HG03342 (cell line): Measurements from ENCODE around the gene ZSWIM4.
A peak's percentile ranks its signal among the peaks of the same experiment; 100 is the strongest.
"Not testable (repeated sequence)": the region's sequence is repeated elsewhere in the genome, so short reads cannot be mapped to it uniquely, and the experiment has no call there.

Source experiments
- ATAC-seq: cut with Tn5 transposase; IDR thresholded peaks from one replicate; pipeline ENCODE4 v1.9.1; 2021; ENCODE audit warnings: mild to moderate bottlenecking, moderate library complexity; ENCODE audit not compliant: unreplicated experiment

The ZSWIM4 gene

DNA sequence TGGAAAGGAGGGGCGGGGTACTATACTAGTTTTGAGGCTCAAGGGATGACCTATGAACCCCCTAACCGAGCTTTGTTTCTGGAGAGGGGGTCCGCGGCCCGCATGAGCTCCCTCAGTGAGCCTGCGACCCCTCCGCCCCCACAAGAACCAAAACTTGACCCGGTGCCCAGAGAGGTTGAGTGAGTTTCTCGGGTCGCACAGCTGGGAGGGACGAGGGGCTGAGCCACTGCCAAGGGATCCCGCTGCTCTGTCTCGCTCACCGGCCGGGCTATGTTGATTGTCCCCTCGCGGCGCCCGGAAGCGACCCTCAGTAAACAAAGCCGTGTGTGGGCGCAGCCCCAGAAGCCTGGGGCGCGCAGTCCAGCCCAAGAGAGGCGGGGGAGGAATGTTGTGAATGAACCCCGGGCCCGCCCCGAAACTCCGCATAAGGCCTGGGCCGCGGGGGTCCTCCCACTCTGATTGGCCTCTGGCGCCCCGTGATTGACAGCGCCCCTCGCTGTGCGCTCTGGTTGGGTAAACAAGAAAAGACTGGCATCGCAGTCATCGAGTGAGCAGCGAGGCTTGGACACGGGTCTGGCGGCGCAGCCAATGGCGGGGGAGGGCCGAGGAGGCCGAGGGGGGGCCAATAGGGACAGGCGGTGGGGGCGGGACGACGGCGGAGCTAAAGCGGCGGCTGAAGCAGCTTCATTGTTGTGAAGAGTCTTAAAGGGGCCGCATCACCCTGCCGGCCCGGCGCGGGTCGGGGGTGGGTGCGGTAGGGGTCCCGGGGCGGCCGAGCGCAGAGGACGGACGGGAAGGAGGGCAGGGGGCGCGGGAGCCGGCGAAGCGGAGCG lies at the start of gene ZSWIM4:
ZSWIM4 (plus strand) TSS at position 687 of the 833 bp plus-strand sequence. CDS start 206 bp downstream, outside the sequence.
- peak; percentile 89 for ATAC-seq

GRCh38 chr19:13747098-13747453 lies 48.2 kb upstream of the ZSWIM4 start:
- ATAC-seq: no peak

DNA sequence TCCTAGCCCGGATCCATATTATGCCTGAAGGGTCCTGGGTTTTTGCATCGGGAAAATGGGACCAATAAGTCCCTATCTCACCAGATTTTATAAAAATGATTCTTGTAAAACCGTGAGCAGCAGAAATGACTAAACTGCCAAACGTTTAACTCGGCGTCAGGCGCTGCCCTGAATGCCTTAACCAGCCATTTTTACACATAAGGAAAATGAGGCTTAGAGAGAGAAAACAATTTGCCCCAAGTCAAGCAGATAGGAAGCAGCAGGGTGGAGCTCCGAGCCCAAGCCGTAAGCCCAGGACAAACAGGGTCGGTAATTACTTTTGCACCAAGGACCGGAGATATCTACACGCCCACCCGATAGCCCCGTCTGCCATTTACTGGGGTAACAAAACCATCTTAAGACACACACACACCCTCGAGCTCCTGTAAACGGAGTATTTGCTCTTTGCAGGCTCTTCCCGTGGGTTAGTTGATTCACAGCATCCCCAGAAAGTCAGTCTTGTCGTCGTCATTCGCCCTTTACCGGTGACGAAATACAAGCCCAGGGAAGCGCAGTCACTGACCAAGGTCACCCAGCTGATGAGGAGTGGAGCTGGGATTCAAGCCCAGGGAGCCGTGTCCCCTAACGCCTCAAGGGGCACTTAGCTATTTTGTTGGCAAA lies 46.9 kb upstream of the ZSWIM4 start:
- no peak for ATAC-seq

DNA sequence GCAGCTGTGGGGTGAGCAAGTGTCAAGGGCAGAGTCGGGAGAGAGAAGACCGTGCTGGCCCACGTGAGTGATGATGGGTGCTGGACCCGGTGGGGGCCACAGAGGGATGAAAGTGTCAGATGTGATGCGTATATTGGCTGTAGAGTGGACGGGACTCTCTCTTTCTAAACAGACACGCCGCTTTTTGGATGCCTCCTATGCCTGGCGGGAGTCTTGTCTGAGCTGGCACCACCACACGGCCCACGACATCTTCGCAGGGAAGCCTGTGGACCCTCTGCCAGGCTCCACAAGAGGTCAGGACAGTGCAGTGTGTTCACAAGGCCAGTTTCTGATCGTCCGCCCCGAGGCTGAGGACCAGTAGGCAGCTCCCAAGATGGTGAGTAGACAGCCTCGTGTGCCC lies 43.8 kb upstream of the ZSWIM4 start:
- no peak for ATAC-seq

- not testable (repeated sequence) for ATAC-seq
Measured at GRCh38 chr19:13753622-13754021, 41.6 kb upstream of the ZSWIM4 start.

DNA sequence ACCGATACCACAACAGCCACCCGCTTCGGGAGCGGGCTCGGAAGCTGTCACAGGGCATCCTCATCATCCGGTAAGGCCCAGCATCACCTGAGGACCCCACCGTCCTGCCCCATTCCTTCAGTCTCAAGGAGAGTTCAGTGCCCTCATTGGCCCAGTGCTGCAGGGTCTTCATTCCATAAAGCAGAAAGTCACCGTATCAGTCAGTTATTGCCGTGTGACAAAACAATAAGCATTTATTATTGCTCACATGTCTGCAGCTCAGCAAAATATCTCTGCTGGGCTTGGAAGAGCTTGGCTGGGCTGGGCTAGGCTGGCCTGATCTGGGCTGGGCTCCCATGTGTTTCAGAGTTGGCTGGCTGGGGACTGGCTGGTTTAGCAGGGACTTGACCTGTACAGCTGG lies 39.0 kb upstream of the ZSWIM4 start:
- no peak for ATAC-seq

- no peak for ATAC-seq
Measured at GRCh38 chr19:13757805-13758772, 37.2 kb upstream of the ZSWIM4 start.

- no peak for ATAC-seq
Measured at GRCh38 chr19:13758795-13759194, 36.4 kb upstream of the ZSWIM4 start.

- ATAC-seq: no peak
Measured at GRCh38 chr19:13761423-13761822, 33.8 kb upstream of the ZSWIM4 start.

DNA sequence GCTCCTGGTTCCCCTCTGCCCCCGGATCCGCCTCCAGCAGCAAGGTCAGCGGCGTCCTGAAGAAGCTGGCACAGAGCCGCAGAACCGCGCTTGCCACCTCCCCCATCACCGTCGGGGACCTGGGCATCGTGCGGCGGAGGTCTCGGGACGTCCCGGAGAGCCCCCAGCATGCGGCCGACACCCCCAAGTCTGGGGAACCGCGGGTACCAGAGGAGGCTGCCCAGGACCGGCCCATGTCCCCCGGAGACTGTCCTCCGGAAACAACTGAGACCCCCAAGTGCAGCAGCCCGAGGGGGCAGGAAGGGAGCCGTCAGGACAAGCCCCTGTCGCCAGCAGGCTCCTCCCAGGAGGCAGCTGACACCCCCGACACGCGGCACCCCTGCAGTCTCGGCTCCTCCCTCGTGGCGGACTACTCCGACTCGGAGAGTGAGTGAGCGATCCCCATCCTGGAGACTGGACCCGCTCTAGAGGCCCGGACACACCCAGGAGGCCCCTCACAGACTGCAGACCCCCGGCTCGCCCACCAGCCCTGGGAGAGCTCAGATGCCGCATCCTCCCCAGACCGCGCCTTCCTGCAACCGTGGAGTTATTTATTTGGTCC lies 32.5 kb upstream of the ZSWIM4 start:
- no peak for ATAC-seq

GRCh38 chr19:13763265-13763664 lies 32.0 kb upstream of the ZSWIM4 start:
- no peak for ATAC-seq

DNA sequence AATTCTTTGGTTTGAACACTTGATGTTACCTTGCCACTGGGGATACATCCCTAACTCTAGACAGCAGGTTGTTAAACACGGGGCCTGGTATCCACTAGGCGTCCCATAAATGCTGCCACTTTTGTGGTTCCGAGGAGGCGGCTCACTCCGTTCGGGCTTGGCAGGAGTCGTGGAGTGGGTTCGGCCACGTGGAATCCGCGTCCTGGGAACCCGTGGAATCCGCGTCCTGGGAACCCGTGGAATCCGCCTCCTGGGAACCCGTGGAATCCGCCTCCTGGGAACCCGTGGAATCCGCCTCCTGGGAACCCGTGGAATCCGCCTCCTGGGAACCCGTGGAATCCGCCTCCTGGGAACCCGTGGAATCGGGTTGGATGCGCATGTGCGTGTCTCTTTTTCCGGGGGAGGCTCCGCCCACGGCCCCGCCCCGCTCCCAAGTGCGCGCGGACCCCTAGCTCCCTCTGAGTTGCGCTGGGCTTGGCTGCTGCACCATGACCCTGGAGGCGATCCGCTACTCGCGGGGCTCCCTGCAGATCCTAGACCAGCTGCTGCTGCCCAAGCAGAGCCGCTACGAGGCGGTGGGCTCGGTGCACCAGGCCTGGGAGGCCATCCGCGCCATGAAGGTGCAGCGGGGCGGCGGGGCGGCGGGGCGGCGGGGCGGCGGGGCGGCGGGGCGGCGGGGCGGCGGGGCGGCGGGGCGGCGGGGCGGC lies 31.0 kb upstream of the ZSWIM4 start, which contains the start of gene MRI1:
MRI1 (plus strand) TSS at position 422 of the 707 bp plus-strand sequence; CDS start at position 489, 67 bp downstream.
- ATAC-seq: no peak

- ATAC-seq: no peak
Measured at GRCh38 chr19:13764821-13765394, 30.3 kb upstream of the ZSWIM4 start.

- no peak for ATAC-seq
Measured at GRCh38 chr19:13765395-13766094, 29.7 kb upstream of the ZSWIM4 start.

- no peak for ATAC-seq
Measured at GRCh38 chr19:13766095-13766481, 29.2 kb upstream of the ZSWIM4 start.

- no peak for ATAC-seq
Measured at GRCh38 chr19:13768510-13768909, 26.7 kb upstream of the ZSWIM4 start.

DNA sequence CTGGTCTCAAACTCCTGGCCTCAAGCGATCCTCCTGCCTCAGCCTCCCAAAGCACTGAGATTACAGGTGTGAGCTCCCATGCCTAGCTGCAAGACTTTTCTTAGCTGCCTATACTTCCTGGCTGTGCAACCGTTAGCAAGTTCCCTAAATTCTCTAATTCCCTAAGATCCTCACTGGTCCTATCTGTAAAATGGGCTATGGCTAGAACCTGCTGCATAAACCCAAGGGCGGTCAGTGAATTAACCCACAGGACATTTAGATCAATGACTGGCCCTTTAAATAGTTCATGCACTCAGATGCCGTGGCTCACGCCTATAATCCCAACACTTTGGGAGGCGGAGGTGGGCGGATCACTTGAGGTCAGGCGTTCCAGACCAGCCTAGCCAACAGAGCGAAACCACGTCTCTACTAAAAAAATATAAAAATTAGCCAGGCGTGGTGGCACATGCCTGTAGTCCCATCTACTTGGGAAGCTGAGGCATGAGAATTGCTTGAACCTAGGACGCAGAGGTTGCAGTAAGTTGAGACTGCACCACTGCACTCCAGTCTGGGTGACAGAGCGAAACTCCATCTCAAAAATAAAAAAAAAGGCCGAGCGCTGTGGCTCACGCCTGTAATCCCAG lies 25.1 kb upstream of the ZSWIM4 start:
- no peak for ATAC-seq
